HepG2 (cell line): ENCODE measurements around the gene SLCO3A1. TPM values are rescaled to one million over a fixed set of nuclear protein-coding genes. Genes with fewer than 3 reads are reported as not detected.

Experiments used
- ELF4 ChIP-seq: sonication (generic); formaldehyde crosslinking; IDR thresholded peaks from 2 replicates; pipeline ENCODE4 v1.5.0; 2020; ENCODE audit warnings: missing genetic modification reagents, mild to moderate bottlenecking, moderate library complexity, borderline replicate concordance
- HMG20A ChIP-seq: IDR thresholded peaks from 2 replicates; pipeline ENCODE4 v1.6.1; 2016; ENCODE audit warnings: borderline replicate concordance
- HNRNPLL ChIP-seq: fragments of 200-400 bp; formaldehyde crosslinking; IDR thresholded peaks from 2 replicates; pipeline ENCODE4 v1.6.1; 2017; ENCODE audit warnings: mild to moderate bottlenecking, low read depth, low read length; ENCODE audit not compliant: poor library complexity, severe bottlenecking
- MAZ ChIP-seq, 2 experiments: sonication (generic) in 1 of 2; formaldehyde crosslinking in 1 of 2; IDR thresholded peaks; 2 replicates each; pipeline versions ENCODE4 v1.5.0 to v1.6.1; 2012 to 2020; ENCODE audit warnings: low read depth in 2 of 2, mild to moderate bottlenecking in 2 of 2, borderline replicate concordance in 1 of 2, improper control_type of control experiment in 1 of 2, low read length in 1 of 2, missing genetic modification reagents in 1 of 2, moderate library complexity in 1 of 2
- MEF2D ChIP-seq: sonication (generic); formaldehyde crosslinking; IDR thresholded peaks from 2 replicates; pipeline ENCODE4 v1.5.1; 2020; ENCODE audit warnings: mild to moderate bottlenecking, missing genetic modification reagents
- MTF2 ChIP-seq: sonication (generic); formaldehyde crosslinking; IDR thresholded peaks from 2 replicates; pipeline ENCODE4 v1.5.0; 2020; ENCODE audit warnings: missing genetic modification reagents, borderline replicate concordance
- MZF1 ChIP-seq: sonication (generic); formaldehyde crosslinking; IDR thresholded peaks from 2 replicates; pipeline ENCODE4 v1.8.1; 2023; ENCODE audit warnings: mild to moderate bottlenecking, missing genetic modification reagents, borderline replicate concordance
- NR1H2 ChIP-seq: sonication (generic); formaldehyde crosslinking; IDR thresholded peaks from 2 replicates; pipeline ENCODE4 v1.8.1; 2022; ENCODE audit warnings: low read depth, missing genetic modification reagents, borderline replicate concordance
- PPARG ChIP-seq: conservative IDR thresholded peaks from 2 replicates; pipeline ENCODE4 v1.6.1; 2016; ENCODE audit warnings: missing biosample characterization, missing genetic modification reagents
- RELA ChIP-seq: sonication (generic); formaldehyde crosslinking; IDR thresholded peaks from 2 replicates; pipeline ENCODE4 v1.4.0; 2020; ENCODE audit warnings: missing genetic modification reagents
- SOX13 ChIP-seq, 3 experiments: fragments of 450-650 bp in 1 of 3; sonication (generic) in 1 of 3; formaldehyde crosslinking in 1 of 3; IDR thresholded peaks in 2 of 3; conservative IDR thresholded peaks in 1 of 3; 2 replicates each; pipeline versions ENCODE4 v1.5.0 to v1.6.1; 2016 to 2020; ENCODE audit warnings: antibody characterized with exemption in 1 of 3, mild to moderate bottlenecking in 1 of 3, missing compliant biosample characterization in 1 of 3, missing genetic modification reagents in 1 of 3, moderate library complexity in 1 of 3
- ZNF20 ChIP-seq: sonication (generic); formaldehyde crosslinking; IDR thresholded peaks from 2 replicates; pipeline ENCODE4 v1.4.0; 2020; ENCODE audit warnings: mild to moderate bottlenecking, moderate library complexity, missing genetic modification reagents
- ZNF232 ChIP-seq: sonication (generic); formaldehyde crosslinking; IDR thresholded peaks from 2 replicates; pipeline ENCODE4 v1.4.0; 2020; ENCODE audit warnings: missing genetic modification reagents, borderline replicate concordance
- ZNF792 ChIP-seq: IDR thresholded peaks from 2 replicates; pipeline ENCODE4 v1.6.1; 2016
- ZSCAN25 ChIP-seq: sonication (generic); formaldehyde crosslinking; IDR thresholded peaks from 2 replicates; pipeline ENCODE4 v1.8.0; 2022; ENCODE audit warnings: mild to moderate bottlenecking, missing genetic modification reagents
- polyA plus RNA-seq, 8 experiments: library from polyadenylated mRNA; depleted of rRNA in 3 of 8; stranded (reverse) in 7 of 8; unstranded in 1 of 8; fragments of >200 nt; fragmentation: Illumina TruSeq in 4 of 8; extraction: Trizol in 4 of 8; gene quantifications; 2 replicates each; pipeline versions ENCODE4 v1.2.1 to v1.2.3, GENCODE V29; 2011 to 2016; ENCODE audit warnings: low read depth in 4 of 8, missing spikeins in 1 of 8, mixed read lengths in 1 of 8; ENCODE audit not compliant: insufficient read depth in 1 of 8
- total RNA-seq, 5 experiments: library from RNA; depleted of rRNA; stranded (reverse); fragments of >200 nt; fragmentation: Illumina TruSeq; extraction: Trizol; gene quantifications; 2 replicates each; pipeline ENCODE4 v1.2.3, GENCODE V29; 2016; ENCODE audit warnings: low read depth in 1 of 5
- TF ChIP-seq, protein P1 (sequence below): sonication (generic); formaldehyde crosslinking; IDR thresholded peaks from 2 replicates; pipeline ENCODE4 v1.5.1; 2020; ENCODE audit warnings: missing genetic modification reagents, mild to moderate bottlenecking, borderline replicate concordance
- TF ChIP-seq, protein P2 (sequence below): sonication (generic); formaldehyde crosslinking; IDR thresholded peaks from 2 replicates; pipeline ENCODE4 v1.5.0; 2020; ENCODE audit warnings: missing genetic modification reagents
- TF ChIP-seq, protein P3 (sequence below): sonication (generic); formaldehyde crosslinking; IDR thresholded peaks from 2 replicates; pipeline ENCODE4 v1.4.0; 2020; ENCODE audit warnings: missing genetic modification reagents
- TF ChIP-seq, protein P4 (sequence below): sonication (generic); formaldehyde crosslinking; IDR thresholded peaks from 2 replicates; pipeline ENCODE4 v1.9.0; 2022; ENCODE audit warnings: missing genetic modification reagents, mild to moderate bottlenecking, borderline replicate concordance
- TF ChIP-seq, protein P5 (sequence below): sonication (generic); formaldehyde crosslinking; IDR thresholded peaks from 2 replicates; pipeline ENCODE4 v1.5.1; 2020; ENCODE audit warnings: missing genetic modification reagents, mild to moderate bottlenecking, borderline replicate concordance

Gene SLCO3A1
- total and polyA plus RNA-seq, 2 of the 13 experiments (the other 11 are each of a cell fraction or from before 2014, with no cell fraction given): 0.02 TPM; not detected in 1

DNA sequence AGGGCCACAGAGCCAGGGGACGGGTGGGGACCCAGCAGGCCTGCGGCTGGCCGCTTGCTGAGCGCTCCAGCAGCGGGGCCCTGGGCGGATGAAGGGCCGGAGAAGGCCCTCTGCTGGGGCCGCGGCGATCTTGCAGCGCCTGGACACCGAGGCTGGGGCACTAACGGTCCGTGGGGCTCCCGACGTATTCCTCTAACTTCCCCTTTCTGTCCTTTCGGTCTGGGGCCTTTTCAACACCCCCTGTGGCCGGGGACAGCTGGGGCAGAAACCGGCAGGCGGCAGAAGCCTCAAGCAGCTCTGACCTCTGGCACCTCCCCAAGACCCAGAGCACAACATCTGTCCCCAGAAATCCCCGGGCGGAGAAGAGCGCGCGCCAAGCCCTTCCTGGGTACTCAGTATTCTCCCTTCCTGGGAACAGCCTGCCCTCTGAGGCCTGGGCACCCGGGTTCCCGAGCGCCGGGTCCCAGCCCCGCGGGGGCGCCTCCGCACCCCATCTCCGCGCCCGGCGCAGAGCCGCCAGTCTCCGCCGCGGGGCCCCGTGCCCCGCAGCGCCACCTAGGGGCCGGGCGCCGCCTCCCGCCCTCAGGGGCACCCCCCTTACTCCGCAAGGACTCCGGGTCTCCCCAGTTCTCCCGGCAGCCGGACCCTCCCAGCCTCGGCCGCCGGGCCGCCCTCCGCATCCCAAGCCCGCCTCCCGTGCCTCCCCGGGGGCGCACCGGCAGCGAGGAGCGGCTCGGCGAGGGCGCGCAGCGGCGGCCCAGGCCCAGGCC, 582 bp upstream of the SLCO3A1 start (continued):
- TF ChIP-seq, protein P1, sequence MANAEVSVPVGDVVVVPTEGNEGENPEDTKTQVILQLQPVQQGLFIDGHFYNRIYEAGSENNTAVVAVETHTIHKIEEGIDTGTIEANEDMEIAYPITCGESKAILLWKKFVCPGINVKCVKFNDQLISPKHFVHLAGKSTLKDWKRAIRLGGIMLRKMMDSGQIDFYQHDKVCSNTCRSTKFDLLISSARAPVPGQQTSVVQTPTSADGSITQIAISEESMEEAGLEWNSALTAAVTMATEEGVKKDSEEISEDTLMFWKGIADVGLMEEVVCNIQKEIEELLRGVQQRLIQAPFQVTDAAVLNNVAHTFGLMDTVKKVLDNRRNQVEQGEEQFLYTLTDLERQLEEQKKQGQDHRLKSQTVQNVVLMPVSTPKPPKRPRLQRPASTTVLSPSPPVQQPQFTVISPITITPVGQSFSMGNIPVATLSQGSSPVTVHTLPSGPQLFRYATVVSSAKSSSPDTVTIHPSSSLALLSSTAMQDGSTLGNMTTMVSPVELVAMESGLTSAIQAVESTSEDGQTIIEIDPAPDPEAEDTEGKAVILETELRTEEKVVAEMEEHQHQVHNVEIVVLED (CRISPR knock-in tag): no peak
- TF ChIP-seq ELF4: no peak
- no peak for TF ChIP-seq ZNF232
- TF ChIP-seq, protein P2, sequence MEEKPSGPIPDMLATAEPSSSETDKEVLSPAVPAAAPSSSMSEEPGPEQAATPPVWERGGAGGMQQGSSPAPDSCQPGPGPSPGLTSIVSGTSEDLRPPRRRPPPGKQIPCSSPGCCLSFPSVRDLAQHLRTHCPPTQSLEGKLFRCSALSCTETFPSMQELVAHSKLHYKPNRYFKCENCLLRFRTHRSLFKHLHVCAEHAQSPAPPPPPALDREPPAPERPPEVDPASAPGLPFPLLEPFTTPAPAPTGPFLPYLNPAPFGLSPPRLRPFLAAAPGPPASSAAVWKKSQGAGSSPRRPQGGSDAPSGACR: no peak
- TF ChIP-seq, protein P3, sequence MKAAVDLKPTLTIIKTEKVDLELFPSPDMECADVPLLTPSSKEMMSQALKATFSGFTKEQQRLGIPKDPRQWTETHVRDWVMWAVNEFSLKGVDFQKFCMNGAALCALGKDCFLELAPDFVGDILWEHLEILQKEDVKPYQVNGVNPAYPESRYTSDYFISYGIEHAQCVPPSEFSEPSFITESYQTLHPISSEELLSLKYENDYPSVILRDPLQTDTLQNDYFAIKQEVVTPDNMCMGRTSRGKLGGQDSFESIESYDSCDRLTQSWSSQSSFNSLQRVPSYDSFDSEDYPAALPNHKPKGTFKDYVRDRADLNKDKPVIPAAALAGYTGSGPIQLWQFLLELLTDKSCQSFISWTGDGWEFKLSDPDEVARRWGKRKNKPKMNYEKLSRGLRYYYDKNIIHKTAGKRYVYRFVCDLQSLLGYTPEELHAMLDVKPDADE: no peak
- no peak for TF ChIP-seq ZNF20 (CRISPR knock-in tag)
- TF ChIP-seq RELA (CRISPR knock-in tag): no peak
- no peak; the same call in 1 of the 2 replicates for TF ChIP-seq MTF2
- TF ChIP-seq HNRNPLL: peak; percentile 61
- no peak for TF ChIP-seq MAZ (IDR thresholded peaks at IDR 0.05; ENCODE audit: borderline replicate concordance, low read depth, low read length)
- TF ChIP-seq MAZ (CRISPR knock-in tag; IDR thresholded peaks at IDR 0.05; ENCODE audit: low read depth): peak; percentile 33; the same call in 1 of the 2 replicates
- TF ChIP-seq HMG20A (CRISPR knock-in tag): no peak
- no peak for TF ChIP-seq MZF1
- TF ChIP-seq PPARG (CRISPR knock-in tag): no peak
- TF ChIP-seq ZNF792 (CRISPR knock-in tag): no peak
- TF ChIP-seq, protein P4, sequence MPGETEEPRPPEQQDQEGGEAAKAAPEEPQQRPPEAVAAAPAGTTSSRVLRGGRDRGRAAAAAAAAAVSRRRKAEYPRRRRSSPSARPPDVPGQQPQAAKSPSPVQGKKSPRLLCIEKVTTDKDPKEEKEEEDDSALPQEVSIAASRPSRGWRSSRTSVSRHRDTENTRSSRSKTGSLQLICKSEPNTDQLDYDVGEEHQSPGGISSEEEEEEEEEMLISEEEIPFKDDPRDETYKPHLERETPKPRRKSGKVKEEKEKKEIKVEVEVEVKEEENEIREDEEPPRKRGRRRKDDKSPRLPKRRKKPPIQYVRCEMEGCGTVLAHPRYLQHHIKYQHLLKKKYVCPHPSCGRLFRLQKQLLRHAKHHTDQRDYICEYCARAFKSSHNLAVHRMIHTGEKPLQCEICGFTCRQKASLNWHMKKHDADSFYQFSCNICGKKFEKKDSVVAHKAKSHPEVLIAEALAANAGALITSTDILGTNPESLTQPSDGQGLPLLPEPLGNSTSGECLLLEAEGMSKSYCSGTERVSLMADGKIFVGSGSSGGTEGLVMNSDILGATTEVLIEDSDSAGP (CRISPR knock-in tag): peak; percentile 18; the same call in 1 of the 2 replicates
- TF ChIP-seq NR1H2 (CRISPR knock-in tag): no peak
- TF ChIP-seq SOX13 (IDR thresholded peaks at IDR 0.05): no peak
- no peak for TF ChIP-seq SOX13 (CRISPR knock-in tag; conservative IDR thresholded peaks at IDR 0.05 in 1 of 2, IDR thresholded peaks at IDR 0.05 in 1 of 2)
- TF ChIP-seq MEF2D (CRISPR knock-in tag): no peak
- no peak for TF ChIP-seq ZSCAN25 (CRISPR knock-in tag)
- TF ChIP-seq, protein P5, sequence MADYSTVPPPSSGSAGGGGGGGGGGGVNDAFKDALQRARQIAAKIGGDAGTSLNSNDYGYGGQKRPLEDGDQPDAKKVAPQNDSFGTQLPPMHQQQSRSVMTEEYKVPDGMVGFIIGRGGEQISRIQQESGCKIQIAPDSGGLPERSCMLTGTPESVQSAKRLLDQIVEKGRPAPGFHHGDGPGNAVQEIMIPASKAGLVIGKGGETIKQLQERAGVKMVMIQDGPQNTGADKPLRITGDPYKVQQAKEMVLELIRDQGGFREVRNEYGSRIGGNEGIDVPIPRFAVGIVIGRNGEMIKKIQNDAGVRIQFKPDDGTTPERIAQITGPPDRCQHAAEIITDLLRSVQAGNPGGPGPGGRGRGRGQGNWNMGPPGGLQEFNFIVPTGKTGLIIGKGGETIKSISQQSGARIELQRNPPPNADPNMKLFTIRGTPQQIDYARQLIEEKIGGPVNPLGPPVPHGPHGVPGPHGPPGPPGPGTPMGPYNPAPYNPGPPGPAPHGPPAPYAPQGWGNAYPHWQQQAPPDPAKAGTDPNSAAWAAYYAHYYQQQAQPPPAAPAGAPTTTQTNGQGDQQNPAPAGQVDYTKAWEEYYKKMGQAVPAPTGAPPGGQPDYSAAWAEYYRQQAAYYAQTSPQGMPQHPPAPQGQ (CRISPR knock-in tag): no peak
